ENCODE measurements around the gene FOXJ1. TPM values are rescaled to one million over a fixed set of nuclear protein-coding genes. Genes with fewer than 3 reads are reported as not detected.

The FOXJ1 gene
- total and polyA plus RNA-seq, 5 donors = not detected

- H3K4me3 ChIP-seq (ENCODE audit: low read length) = no peak overlapping the region
- 43% methylated on average over 21 of the region's 21 CpGs for WGBS
- no peaks in the 10 kb centered on the region for H3K4me1 ChIP-seq (ENCODE audit: control insufficient read depth, insufficient read depth, low read length)
- no peak overlapping the region for H3K27ac ChIP-seq (ENCODE audit: low read length)
- no peaks in the 10 kb centered on the region for H3K27me3 ChIP-seq (ENCODE audit: control insufficient read depth, insufficient read depth)
- intact Hi-C loops (cut with DNase I) = no loop called here
- H3K9me3 ChIP-seq (ENCODE audit: control insufficient read depth, low read length) = no peaks in the 10 kb centered on the region
- ATAC-seq = no peak
- DNase-seq = no peak
Measured at GRCh38 chr17:76131692-76132573, 9.1 kb downstream of the FOXJ1 start.

DNA sequence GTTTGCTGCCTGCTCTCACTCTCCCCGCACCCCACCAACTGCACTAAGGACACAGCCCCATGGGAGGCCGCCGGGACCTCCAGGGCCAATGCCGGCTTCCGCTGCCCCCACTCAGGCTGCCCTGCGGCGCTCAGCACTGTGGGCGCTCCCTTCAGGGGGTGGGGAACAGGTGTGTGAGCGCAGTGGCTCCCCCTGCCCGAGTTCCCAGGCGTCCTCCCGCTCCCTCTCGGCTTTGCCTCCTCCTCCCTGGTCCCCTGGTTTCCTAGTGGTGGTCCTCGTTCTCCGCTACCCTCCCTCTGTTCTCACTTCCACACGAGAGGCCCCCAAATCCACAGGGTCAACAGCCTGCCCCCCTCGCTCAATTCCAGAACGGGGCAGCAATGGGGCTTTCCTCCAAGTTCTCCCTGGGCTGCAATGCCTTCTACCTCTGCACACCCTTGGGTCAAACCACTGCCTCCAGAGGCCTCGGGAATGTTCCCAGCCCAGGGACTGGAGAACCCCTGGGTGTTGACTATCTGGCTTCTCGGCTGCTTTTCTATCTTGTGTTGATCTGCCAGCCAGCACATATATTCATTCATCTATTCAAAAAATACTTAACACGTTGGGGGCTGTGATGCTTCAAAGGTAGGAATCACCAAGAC is 9.9 kb downstream of the FOXJ1 start:
- ATAC-seq (no peak), DNase-seq (no peak)
- WGBS = 39% methylated on average over 21 of the region's 21 CpGs
- Histone ChIP-seq H3K27ac (ENCODE audit: low read length) (no peak overlapping the region), H3K4me1 (ENCODE audit: control insufficient read depth, insufficient read depth, low read length) (no peaks in the 10 kb centered on the region), H3K4me3 (ENCODE audit: low read length) (no peak overlapping the region), H3K27me3 (ENCODE audit: control insufficient read depth, insufficient read depth) (no peaks in the 10 kb centered on the region), H3K9me3 (ENCODE audit: control insufficient read depth, low read length) (no peaks in the 10 kb centered on the region)
- intact Hi-C loops (cut with DNase I) = no loop called here

DNA sequence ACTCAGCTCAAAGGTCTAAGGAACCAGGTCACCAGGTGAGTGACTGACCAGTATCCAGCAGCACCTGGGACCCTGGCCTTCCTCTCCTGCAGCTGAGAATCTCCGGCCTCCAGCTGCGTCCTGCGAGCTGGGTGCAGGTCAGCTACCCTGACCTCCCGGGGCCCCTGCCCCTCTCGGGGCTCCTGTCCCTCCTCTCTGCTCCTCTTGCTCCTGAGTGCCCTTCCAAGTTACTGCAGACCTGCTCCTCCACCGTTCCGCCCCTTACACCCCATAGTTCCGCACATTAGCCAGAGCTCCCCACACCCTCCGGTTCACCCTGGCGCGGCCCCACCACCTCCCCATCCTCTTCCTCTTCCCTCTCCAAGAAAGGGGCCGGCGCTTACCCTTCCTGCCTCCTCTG is 10.6 kb downstream of the FOXJ1 start:
- intact Hi-C loops (cut with DNase I) = no loop called here
- Histone ChIP-seq H3K4me3 (ENCODE audit: low read length) (no peak overlapping the region), H3K9me3 (ENCODE audit: control insufficient read depth, low read length) (no peaks in the 10 kb centered on the region), H3K4me1 (ENCODE audit: control insufficient read depth, insufficient read depth, low read length) (no peaks in the 10 kb centered on the region), H3K27me3 (ENCODE audit: control insufficient read depth, insufficient read depth) (no peaks in the 10 kb centered on the region), H3K27ac (ENCODE audit: low read length) (no peak overlapping the region)
- ATAC-seq = peak in 1 of 2 donors; percentile 23
- no peak for DNase-seq
- 30% methylated on average over 13 of the region's 13 CpGs for WGBS

- no peak overlapping the region for H3K27ac ChIP-seq (ENCODE audit: low read length)
- DNase-seq = no peak
- H3K4me3 ChIP-seq (ENCODE audit: low read length) = no peak overlapping the region
- H3K9me3 ChIP-seq (ENCODE audit: control insufficient read depth, low read length) = no peaks in the 10 kb centered on the region
- H3K27me3 ChIP-seq (ENCODE audit: control insufficient read depth, insufficient read depth) = no peaks in the 10 kb centered on the region
- no peaks in the 10 kb centered on the region for H3K4me1 ChIP-seq (ENCODE audit: control insufficient read depth, insufficient read depth, low read length)
- ATAC-seq = no peak
- WGBS = 91% methylated on average over 1 of the region's 1 CpG
- intact Hi-C loops (cut with DNase I) = loop anchor here in 2 of 4 donors (10.0 kb wide), 1 partner anchor 49 kb away; no protein-coding TSS in a partner anchor
Measured at GRCh38 chr17:76125922-76126321, 15.1 kb downstream of the FOXJ1 start.

DNA sequence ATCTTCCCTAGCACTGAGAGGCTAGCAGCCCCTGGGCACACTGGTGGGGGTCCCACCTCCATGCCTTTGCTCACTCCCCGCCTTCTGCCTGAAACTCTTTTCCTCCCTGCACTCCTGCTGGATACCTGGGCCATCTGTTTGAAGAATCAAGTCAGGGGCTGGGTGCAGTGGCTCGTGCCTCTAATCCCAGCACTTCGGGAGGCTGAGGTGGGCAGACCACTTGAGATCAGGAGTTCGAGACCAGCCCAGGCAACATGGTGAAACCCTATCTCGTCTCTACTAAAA is 15.7 kb downstream of the FOXJ1 start:
- Histone ChIP-seq H3K4me3 (ENCODE audit: low read length) (no peak overlapping the region), H3K4me1 (ENCODE audit: control insufficient read depth, insufficient read depth, low read length) (no peaks in the 10 kb centered on the region), H3K27me3 (ENCODE audit: control insufficient read depth, insufficient read depth) (no peaks in the 10 kb centered on the region), H3K9me3 (ENCODE audit: control insufficient read depth, low read length) (no peaks in the 10 kb centered on the region), H3K27ac (ENCODE audit: low read length) (no peak overlapping the region)
- ATAC-seq (no peak), DNase-seq (no peak)
- WGBS = 93% methylated on average over 5 of the region's 5 CpGs
- intact Hi-C loops (cut with DNase I) = loop anchor here in 2 of 4 donors (10.0 kb wide), 1 partner anchor 49 kb away; no protein-coding TSS in a partner anchor

DNA sequence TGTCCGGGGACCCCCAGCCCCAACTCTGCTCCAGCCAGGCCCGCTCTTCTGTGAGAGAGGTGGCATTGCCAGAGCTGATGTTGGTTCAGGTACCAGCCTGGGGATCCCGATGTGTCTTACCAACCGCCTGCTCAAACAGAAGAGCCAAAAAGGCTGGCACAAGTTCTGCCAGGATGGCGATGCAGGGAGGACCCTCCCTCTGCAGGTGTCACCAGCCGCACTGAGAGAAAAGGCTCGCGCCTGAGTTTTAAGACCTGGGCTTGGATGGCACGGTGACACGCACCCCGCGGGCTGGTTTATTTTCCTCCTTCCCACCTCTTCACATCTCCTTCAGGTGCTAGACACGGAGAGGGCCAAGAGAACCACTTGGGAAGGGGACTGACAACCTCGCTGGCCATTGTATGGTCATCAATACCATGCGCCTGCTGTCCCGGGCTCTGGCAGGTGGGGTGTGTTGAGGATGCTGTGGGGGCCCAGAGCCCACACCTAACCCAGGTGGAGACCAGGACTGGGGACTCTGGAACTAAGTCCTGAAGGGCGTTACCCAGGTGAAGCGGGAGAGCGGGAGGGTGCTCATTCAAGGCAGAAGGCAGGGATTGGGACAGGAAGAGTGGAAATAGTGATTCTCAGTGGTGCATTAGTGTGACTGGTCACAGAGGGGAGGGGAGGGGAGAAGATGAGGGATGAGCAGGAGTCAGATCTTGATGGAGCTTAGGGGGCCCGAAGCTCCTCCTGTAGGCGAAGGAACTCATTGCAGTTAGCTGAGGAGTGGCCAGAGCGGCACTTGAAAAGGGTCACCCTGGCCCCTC is 16.3 kb downstream of the FOXJ1 start:
- intact Hi-C loops (cut with DNase I) = loop anchor here (5.0 to 10.0 kb wide), 4 partner anchors 50 to 168 kb away; no protein-coding TSS in a partner anchor
- ATAC-seq = no peak
- 83% methylated on average over 22 of the region's 22 CpGs for WGBS
- H3K9me3 ChIP-seq (ENCODE audit: control insufficient read depth, low read length) = no peaks in the 10 kb centered on the region
- no peaks in the 10 kb centered on the region for H3K4me1 ChIP-seq (ENCODE audit: control insufficient read depth, insufficient read depth, low read length)
- no peaks in the 10 kb centered on the region for H3K27me3 ChIP-seq (ENCODE audit: control insufficient read depth, insufficient read depth)
- H3K4me3 ChIP-seq (ENCODE audit: low read length) = no peak overlapping the region
- H3K27ac ChIP-seq (ENCODE audit: low read length) = no peak overlapping the region
- no peak for DNase-seq

DNA sequence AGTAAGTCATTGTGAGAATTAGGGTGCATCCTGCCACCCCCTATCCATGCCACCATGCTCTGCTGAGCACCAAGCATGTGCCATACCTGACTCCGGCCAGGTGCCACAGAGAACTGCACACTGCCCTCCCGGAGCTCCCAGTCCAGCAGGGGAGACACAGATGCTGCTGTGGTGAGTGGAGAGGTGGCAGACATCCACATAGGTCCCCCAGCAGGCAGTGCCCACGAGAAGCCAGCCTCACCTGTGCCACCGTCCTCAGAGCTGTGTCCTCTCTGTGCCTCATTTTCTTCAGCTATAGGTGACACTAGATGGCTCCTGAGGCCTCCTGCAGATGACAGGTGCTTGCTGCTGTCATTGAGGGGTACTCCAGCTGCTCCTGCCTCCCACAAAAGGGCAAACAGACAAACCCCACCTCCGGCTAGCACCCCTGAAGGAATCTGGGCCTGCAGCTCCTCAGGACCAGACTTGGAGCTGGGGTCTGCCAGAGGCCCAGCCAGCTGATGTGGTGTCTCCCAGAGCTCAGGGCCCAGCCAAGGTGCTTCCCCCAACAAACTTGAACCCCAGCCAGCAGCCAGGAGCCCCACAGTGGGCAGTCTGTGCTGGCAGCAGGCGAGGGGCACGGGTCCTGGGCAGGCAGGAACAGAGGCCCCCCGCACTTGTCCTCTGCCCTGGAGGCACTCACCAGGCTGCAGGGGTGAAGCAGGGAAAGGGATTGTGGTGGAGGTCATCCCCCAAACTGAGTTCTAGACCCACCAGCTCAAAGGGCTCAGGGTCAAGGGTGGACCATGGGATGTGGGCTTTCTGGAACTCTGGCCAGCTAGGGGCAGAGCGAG is 17.1 kb downstream of the FOXJ1 start:
- DNase-seq (no peak), ATAC-seq (no peak)
- WGBS = 86% methylated on average over 9 of the region's 9 CpGs
- Histone ChIP-seq H3K27ac (ENCODE audit: low read length) (no peak overlapping the region), H3K27me3 (ENCODE audit: control insufficient read depth, insufficient read depth) (no peaks in the 10 kb centered on the region), H3K4me1 (ENCODE audit: control insufficient read depth, insufficient read depth, low read length) (no peaks in the 10 kb centered on the region), H3K9me3 (ENCODE audit: control insufficient read depth, low read length) (no peaks in the 10 kb centered on the region), H3K4me3 (ENCODE audit: low read length) (no peak overlapping the region)
- intact Hi-C loops (cut with DNase I) = loop anchor here (2.0 to 10.0 kb wide), 5 partner anchors 51 to 168 kb away; no protein-coding TSS in a partner anchor

GRCh38 chr17:76123191-76123499 is 17.9 kb downstream of the FOXJ1 start:
- Histone ChIP-seq H3K9me3 (ENCODE audit: control insufficient read depth, low read length) (no peaks in the 10 kb centered on the region), H3K27me3 (ENCODE audit: control insufficient read depth, insufficient read depth) (no peaks in the 10 kb centered on the region), H3K27ac (ENCODE audit: low read length) (no peak overlapping the region), H3K4me3 (ENCODE audit: low read length) (no peak overlapping the region), H3K4me1 (ENCODE audit: control insufficient read depth, insufficient read depth, low read length) (no peaks in the 10 kb centered on the region)
- intact Hi-C loops (cut with DNase I) = loop anchor here (2.0 to 10.0 kb wide), 5 partner anchors 52 to 169 kb away; no protein-coding TSS in a partner anchor
- no peak for ATAC-seq
- DNase-seq = no peak
- WGBS = 83% methylated on average over 5 of the region's 5 CpGs

- ATAC-seq (no peak), DNase-seq (no peak)
- H3K9me3 ChIP-seq (ENCODE audit: control insufficient read depth, low read length) = no peaks in the 10 kb centered on the region
- no peak overlapping the region for H3K4me3 ChIP-seq (ENCODE audit: low read length)
- H3K27ac ChIP-seq (ENCODE audit: low read length) = no peak overlapping the region
- intact Hi-C loops (cut with DNase I) = loop anchor here (2.0 to 10.0 kb wide), 5 partner anchors 52 to 170 kb away; no protein-coding TSS in a partner anchor
- H3K27me3 ChIP-seq (ENCODE audit: control insufficient read depth, insufficient read depth) = no peaks in the 10 kb centered on the region
- H3K4me1 ChIP-seq (ENCODE audit: control insufficient read depth, insufficient read depth, low read length) = no peaks in the 10 kb centered on the region
- WGBS = 87% methylated on average over 24 of the region's 24 CpGs
Measured at GRCh38 chr17:76122431-76123190, 18.4 kb downstream of the FOXJ1 start.
